ENCODE data around the gene SLC12A9.

Gene SLC12A9

DNA sequence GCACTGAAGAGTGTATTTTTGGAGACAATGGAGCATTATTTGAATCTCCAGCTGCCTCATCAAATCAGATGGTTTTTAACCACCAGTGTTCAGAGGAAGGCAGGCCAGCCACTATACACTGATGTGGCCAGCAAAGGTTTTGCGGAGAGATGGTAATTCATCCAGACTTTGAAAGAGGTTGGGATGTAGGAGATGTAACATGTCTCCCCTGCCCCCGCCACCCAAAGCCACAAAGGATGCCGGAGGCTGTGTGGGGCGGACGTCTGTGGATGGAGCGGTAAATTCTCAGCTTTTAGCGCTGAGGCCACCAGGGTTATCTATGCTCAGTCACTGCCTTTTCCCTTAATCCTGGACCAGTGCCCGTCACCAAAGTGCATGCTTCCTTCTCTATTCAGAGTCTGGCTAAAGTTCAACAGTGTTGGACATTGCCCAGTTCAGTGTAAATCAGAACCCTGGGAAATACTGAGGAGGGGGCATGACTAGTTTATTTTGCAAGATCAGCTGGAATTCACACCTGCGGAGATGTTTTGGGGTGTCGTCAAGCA lies 11.0 kb downstream of the SLC12A9 start:
- Mint-ChIP-seq H3K36me3 (ENCODE audit: low read depth) (peaks cover 37% of the 10 kb centered on the region), H3K4me1 (ENCODE audit: low read depth) (peaks cover 10% of the 10 kb centered on the region), H3K4me3 (no peak overlapping the region), H3K9me3 (no peaks in the 10 kb centered on the region), H3K27me3 (ENCODE audit: low read depth) (no peaks in the 10 kb centered on the region), H3K27ac (no peak overlapping the region)
- DNase-seq (ENCODE audit: low spot score) = no peak

DNA sequence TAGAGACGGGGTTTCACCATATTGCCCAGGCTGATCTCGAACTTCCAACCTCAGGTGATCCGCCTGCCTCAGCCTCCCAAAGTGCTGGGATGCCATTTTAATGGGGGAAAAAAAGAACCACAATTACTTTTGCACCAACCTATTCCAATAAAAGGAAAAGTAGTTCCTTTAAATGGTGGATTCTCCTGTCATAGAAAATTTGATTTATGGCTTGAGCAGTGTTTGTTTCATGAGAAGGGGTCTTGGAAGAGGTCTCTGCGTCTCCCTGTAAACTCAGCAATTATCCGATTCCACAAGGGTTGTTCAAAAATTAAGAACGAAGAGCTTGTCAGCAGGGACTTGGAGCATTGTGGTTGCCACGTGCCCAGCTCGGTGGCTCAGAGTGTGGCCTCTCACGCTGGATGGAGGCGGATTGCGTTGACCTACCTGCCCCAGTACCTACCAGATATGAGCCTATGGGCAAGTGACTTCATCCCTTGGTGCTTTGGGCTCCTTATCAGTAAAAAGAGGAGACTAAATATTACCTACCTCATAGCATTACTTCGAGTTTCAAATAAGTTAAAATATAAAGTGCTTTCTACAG lies 11.8 kb downstream of the SLC12A9 start:
- no peak overlapping the region for H3K27ac Mint-ChIP-seq
- peaks cover 37% of the 10 kb centered on the region for H3K36me3 Mint-ChIP-seq (ENCODE audit: low read depth)
- DNase-seq (ENCODE audit: low spot score) = no peak
- no peaks in the 10 kb centered on the region for H3K27me3 Mint-ChIP-seq (ENCODE audit: low read depth)
- H3K4me1 Mint-ChIP-seq (ENCODE audit: low read depth) = peaks cover 10% of the 10 kb centered on the region
- no peak overlapping the region for H3K4me3 Mint-ChIP-seq
- no peaks in the 10 kb centered on the region for H3K9me3 Mint-ChIP-seq

DNA sequence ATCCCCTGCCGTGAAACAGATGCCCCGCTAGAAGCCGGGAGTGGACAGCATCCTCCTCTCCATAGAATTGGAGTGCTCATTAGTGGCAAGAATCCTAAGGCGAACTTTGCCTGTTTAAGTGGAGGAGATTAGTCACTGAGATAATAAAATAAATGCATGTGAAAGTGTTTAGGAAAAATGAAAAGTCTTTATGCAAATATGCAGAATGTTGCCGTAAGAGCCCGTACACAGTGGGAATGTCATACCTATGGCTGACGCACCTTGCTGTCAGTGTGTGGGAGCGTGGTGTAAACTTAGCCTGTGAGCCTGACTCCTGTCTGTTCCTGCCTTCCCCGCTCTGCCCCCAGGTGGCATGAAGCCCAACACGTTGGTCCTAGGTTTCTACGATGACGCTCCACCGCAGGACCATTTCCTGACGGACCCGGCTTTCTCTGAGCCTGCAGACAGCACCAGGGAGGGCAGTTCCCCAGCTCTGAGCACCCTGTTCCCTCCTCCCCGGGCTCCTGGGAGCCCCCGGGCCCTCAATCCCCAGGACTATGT lies 12.9 kb downstream of the SLC12A9 start:
- peaks cover 29% of the 10 kb centered on the region for H3K36me3 Mint-ChIP-seq (ENCODE audit: low read depth)
- H3K27me3 Mint-ChIP-seq (ENCODE audit: low read depth) = no peaks in the 10 kb centered on the region
- no peak for DNase-seq (ENCODE audit: low spot score)
- peak overlapping the region; percentile 12 for H3K4me3 Mint-ChIP-seq
- peaks cover 10% of the 10 kb centered on the region for H3K4me1 Mint-ChIP-seq (ENCODE audit: low read depth)
- no peak overlapping the region for H3K27ac Mint-ChIP-seq
- no peaks in the 10 kb centered on the region for H3K9me3 Mint-ChIP-seq

DNA sequence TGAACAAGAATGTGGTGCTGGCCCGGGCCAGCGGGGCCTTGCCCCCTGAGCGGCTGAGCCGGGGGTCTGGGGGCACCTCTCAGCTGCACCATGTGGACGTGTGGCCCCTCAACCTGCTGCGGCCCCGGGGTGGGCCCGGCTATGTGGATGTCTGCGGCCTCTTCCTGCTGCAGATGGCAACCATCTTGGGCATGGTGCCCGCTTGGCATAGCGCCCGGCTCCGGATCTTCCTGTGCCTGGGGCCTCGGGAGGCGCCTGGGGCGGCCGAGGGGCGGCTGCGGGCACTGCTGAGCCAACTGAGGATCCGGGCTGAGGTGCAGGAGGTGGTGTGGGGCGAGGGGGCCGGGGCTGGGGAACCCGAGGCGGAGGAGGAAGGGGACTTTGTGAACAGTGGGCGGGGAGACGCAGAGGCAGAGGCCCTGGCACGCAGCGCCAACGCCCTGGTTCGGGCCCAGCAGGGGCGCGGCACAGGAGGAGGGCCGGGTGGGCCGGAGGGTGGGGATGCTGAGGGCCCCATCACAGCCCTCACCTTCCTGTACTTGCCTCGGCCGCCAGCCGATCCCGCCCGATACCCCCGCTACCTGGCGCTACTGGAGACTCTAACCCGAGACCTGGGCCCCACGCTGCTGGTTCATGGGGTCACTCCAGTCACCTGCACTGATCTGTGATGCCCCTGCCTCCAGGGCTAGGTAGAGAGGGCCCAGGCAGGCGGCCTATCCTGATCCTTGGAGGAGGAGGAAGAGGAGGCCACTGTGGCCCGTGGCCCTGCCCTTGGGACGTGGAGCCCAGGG lies 13.6 kb downstream of the SLC12A9 start:
- peak overlapping the region; percentile 90 for H3K4me3 Mint-ChIP-seq

DNA sequence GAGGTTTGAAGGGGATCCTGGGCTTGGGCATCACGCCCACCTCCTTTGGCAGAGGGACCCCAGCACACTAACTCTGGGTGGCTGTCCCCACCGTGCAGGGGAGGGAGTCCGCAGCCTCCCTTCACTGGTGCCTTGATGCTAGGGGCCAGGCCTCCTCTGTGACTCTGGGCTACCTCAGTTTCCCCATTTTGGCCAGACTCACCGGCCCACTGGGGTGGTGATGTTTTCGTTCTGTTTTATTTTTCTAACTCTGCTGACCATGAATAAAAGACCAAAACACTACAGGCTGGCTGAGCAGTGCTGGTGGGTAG lies 14.2 kb downstream of the SLC12A9 start:
- DNase-seq (ENCODE audit: low spot score) = no peak
- Mint-ChIP-seq H3K27me3 (ENCODE audit: low read depth) (no peaks in the 10 kb centered on the region), H3K27ac (peak overlapping the region; percentile 95), H3K4me3 (peak overlapping the region; percentile 90), H3K9me3 (no peaks in the 10 kb centered on the region), H3K36me3 (ENCODE audit: low read depth) (peaks cover 30% of the 10 kb centered on the region), H3K4me1 (ENCODE audit: low read depth) (peaks cover 10% of the 10 kb centered on the region)

More for the DNA sequence above, 13.6 kb downstream of the SLC12A9 start:
- Mint-ChIP-seq H3K36me3 (ENCODE audit: low read depth) (peaks cover 27% of the 10 kb centered on the region), H3K27me3 (ENCODE audit: low read depth) (no peaks in the 10 kb centered on the region), H3K9me3 (no peaks in the 10 kb centered on the region), H3K27ac (peak overlapping the region; percentile 95), H3K4me1 (ENCODE audit: low read depth) (peaks cover 10% of the 10 kb centered on the region)
- DNase-seq (ENCODE audit: low spot score) = no peak

DNA sequence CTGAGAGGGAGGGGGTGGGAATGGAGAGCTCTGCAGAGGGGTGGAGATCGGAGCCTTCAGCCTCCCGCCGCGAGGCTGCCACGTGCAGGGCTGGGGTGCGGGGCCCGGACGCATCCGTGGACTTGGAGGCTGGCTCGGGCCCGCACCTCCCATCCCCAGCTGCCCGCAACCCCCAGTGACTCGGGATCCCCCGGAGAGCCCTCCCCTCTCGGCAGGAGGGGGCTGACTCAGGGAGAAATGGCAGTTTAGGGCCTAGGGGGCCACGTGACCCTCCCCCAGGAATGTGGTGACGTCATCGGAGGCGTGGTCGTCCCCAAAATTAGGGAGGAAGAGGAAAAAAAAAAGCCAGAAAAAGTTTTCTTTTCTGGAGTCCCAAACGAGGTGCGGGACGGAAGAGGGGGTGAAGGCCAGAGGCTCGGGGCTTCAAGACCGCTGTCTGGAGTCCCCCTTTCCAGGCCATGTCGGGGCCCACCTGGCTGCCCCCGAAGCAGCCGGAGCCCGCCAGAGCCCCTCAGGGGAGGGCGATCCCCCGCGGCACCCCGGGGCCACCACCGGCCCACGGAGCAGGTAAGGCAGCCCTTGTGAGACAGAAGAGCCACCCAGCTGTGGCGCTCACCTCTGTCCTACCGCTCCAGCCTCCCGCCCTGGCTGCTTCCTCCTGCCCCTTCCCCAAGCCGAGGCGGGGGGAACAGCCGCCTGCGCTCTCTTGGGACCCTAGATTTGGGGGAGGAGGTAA lies 14.7 kb downstream of the SLC12A9 start, which contains the start of gene TRIP6:
TRIP6 (plus strand) TSS at position 348 of the 736 bp plus-strand sequence; CDS start at position 459, 111 bp downstream.
- H3K9me3 Mint-ChIP-seq = no peaks in the 10 kb centered on the region
- peaks cover 29% of the 10 kb centered on the region for H3K36me3 Mint-ChIP-seq (ENCODE audit: low read depth)
- peak within 1 kb of the TSS; percentile 95 for H3K27ac Mint-ChIP-seq
- H3K4me3 Mint-ChIP-seq = peak within 1 kb of the TSS; percentile 90
- H3K4me1 Mint-ChIP-seq (ENCODE audit: low read depth) = peaks cover 10% of the 10 kb centered on the region
- peak; percentile 68 for DNase-seq (ENCODE audit: low spot score)
- no peaks in the 10 kb centered on the region for H3K27me3 Mint-ChIP-seq (ENCODE audit: low read depth)

DNA sequence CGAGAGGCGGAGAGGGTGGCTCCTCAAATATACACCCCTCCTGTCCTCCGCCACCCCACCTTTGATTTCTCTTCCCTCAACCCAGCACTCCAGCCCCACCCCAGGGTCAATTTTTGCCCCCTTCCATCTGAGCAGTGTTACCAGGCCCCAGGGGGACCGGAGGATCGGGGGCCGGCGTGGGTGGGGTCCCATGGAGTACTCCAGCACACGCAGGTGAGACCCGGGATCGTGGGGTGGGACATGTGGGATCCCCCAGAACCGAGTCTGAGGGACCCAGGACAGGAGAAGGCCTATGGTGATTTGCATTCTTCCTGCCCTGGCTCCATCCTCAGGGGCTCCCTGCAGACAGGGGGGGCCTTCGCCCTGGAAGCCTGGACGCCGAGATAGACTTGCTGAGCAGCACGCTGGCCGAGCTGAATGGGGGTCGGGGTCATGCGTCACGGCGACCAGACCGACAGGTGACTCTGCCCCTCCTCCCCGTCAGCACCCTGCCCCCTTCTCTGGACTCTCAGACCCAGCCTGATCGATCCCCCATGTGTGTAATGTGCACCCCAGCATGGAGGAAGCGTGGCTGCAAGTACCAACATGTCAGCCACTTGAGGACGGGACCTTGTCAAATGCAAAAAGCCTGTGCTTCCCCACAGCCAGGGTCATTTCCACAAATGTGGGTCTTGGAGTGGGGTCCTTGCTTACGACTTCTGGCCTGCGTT lies 15.4 kb downstream of the SLC12A9 start:
- H3K4me1 Mint-ChIP-seq (ENCODE audit: low read depth) = peaks cover 10% of the 10 kb centered on the region
- no peaks in the 10 kb centered on the region for H3K27me3 Mint-ChIP-seq (ENCODE audit: low read depth)
- DNase-seq (ENCODE audit: low spot score) = no peak
- H3K4me3 Mint-ChIP-seq = peak overlapping the region; percentile 80
- peaks cover 26% of the 10 kb centered on the region for H3K36me3 Mint-ChIP-seq (ENCODE audit: low read depth)
- no peaks in the 10 kb centered on the region for H3K9me3 Mint-ChIP-seq
- H3K27ac Mint-ChIP-seq = peak overlapping the region; percentile 82

DNA sequence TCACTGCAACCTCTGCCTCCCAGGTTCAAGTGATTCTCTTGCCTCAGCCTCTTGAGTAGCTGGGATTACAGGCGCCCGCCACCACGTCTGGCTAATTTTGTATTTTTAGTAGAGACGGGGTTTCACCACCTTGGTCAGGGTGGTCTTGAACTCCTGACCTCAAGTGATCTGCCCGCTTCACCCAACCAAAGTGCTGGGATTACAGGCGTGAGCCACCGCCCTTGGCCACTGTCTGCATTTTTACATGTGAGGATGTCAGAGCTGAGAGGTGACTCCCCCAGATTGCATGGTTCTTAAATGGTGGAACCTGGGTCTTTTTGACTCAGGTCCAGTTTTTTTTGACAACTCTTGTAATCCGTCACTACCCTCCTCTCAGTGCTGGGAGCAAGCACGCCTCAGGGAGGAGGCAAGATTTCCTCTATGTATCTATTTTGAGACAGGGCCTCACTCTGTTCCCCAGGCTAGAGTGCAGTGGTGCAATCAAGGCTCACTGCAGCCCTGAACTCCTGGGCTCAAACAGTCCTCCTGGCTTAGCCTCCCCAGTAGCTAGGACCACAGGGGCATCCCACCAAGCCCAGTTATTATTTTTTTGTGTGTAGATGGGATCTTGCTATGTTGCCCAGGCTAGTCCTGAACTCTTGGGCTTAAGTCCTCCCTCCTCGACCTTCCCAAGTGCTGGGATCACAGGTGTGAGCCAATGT lies 21.2 kb downstream of the SLC12A9 start:
- DNase-seq (ENCODE audit: low spot score) = no peak
- Mint-ChIP-seq H3K9me3 (no peaks in the 10 kb centered on the region), H3K27ac (peak overlapping the region; percentile 97), H3K36me3 (ENCODE audit: low read depth) (peaks cover 57% of the 10 kb centered on the region), H3K4me3 (peak overlapping the region; percentile 97), H3K4me1 (ENCODE audit: low read depth) (peaks cover 32% of the 10 kb centered on the region), H3K27me3 (ENCODE audit: low read depth) (no peaks in the 10 kb centered on the region)

DNA sequence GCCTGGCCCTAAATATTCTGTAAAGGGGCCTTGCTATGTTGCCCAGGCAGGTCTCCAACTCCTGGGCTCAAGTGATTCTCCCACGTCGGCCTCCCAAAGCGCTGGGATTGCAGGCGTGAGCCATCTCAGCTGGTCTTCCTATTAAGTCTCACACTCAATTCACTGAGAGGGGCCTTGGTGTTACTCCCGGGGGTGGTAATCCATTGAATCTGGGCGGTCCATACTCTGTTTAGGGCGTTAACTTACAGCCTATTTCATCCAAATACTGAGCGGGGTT lies 21.7 kb downstream of the SLC12A9 start:
- H3K9me3 Mint-ChIP-seq = no peaks in the 10 kb centered on the region
- H3K36me3 Mint-ChIP-seq (ENCODE audit: low read depth) = peaks cover 61% of the 10 kb centered on the region
- H3K4me1 Mint-ChIP-seq (ENCODE audit: low read depth) = peaks cover 34% of the 10 kb centered on the region
- H3K4me3 Mint-ChIP-seq = peak overlapping the region; percentile 97
- no peaks in the 10 kb centered on the region for H3K27me3 Mint-ChIP-seq (ENCODE audit: low read depth)
- peak overlapping the region; percentile 97 for H3K27ac Mint-ChIP-seq
- DNase-seq (ENCODE audit: low spot score) = no peak

DNA sequence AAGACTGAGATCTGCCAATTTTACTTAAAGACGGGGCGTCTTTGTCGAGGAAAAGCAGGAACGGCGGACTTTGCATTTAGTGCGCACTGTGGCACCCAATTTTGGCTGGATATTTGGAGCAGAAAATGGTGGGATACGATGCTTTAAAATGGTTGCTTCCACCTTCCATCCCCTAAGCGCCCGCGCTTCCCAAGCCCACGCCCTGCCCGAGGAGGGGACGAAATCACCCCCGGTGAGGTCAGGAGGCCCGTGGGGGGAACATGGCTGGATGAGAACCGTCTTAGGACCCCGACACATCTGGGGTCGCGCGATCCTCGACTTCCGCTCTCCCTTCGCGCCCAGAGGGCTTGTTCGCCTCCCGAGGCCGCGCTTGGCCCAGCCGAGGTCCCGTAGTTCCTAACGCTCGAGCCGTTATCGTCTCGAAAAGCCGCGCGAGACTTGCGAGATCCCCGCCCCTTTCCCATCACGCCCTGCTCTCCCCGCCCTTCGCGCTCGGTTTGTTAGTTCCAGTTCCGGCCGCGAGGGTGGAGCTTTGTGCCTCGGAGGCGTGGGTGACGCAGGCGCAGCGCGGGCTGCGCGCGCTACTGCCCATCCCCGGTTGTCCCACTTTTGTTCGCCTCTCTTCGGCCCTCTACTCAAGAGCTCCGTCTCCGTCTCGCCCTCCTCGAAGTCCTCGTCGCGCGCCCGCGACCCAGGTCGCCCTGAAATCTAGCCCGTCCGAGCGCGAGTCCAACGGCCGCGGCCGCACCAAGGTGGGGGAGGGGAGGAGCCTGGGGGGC lies 22.3 kb downstream of the SLC12A9 start, which contains the start of gene SRRT:
SRRT (plus strand) TSS at position 527 of the 779 bp plus-strand sequence. CDS start 488 bp downstream, outside the sequence.
- peak within 1 kb of the TSS; percentile 97 for H3K27ac Mint-ChIP-seq
- no peaks in the 10 kb centered on the region for H3K9me3 Mint-ChIP-seq
- peaks cover 37% of the 10 kb centered on the region for H3K4me1 Mint-ChIP-seq (ENCODE audit: low read depth)
- peak within 1 kb of the TSS; percentile 97 for H3K4me3 Mint-ChIP-seq
- H3K27me3 Mint-ChIP-seq (ENCODE audit: low read depth) = no peaks in the 10 kb centered on the region
- H3K36me3 Mint-ChIP-seq (ENCODE audit: low read depth) = peaks cover 65% of the 10 kb centered on the region
- DNase-seq (ENCODE audit: low spot score) = peak; percentile 97

DNA sequence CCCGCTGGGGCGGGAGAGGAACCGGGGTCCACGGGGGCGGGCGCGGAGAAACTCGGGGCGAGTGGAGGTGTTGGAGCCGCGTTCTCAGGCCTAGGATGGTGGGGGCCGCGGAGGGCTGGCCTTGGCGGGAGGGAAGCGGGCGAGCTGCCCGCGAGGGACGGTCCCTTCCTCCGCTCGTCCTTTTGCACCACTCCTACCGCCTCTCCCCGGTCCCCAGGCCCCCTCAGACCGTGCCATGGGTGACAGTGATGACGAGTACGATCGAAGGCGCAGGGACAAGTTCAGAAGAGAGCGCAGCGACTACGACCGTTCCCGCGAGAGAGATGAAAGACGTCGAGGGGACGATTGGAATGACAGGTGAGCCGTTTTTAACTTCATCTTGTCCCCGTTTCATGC lies 22.8 kb downstream of the SLC12A9 start:
- Mint-ChIP-seq H3K4me3 (peak overlapping the region; percentile 97), H3K9me3 (no peaks in the 10 kb centered on the region), H3K4me1 (ENCODE audit: low read depth) (peaks cover 40% of the 10 kb centered on the region), H3K27ac (peak overlapping the region; percentile 97), H3K36me3 (ENCODE audit: low read depth) (peaks cover 69% of the 10 kb centered on the region), H3K27me3 (ENCODE audit: low read depth) (no peaks in the 10 kb centered on the region)
- DNase-seq (ENCODE audit: low spot score) = peak; percentile 40

DNA sequence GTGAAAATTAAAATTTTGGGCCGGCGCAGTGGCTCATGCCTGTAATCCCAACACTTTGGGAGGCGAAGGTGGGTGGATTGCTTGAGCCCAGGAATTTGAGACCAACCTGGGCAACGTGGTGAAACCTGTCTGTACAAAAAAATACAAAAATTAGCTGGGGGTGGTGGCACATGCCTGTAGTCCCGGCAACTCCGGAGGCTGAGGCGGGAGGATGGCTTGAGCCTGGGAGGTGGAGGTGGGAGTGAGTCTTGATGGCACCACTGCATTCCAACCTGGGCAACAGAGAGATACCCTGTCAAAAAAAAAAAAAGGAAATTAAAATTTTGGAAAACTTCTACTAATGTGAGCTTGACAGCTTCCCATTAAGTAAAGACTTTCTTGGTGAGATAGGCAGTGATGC lies 25.5 kb downstream of the SLC12A9 start:
- H3K27me3 Mint-ChIP-seq (ENCODE audit: low read depth) = no peaks in the 10 kb centered on the region
- peaks cover 77% of the 10 kb centered on the region for H3K36me3 Mint-ChIP-seq (ENCODE audit: low read depth)
- H3K4me1 Mint-ChIP-seq (ENCODE audit: low read depth) = peaks cover 40% of the 10 kb centered on the region
- H3K4me3 Mint-ChIP-seq = peak overlapping the region; percentile 27
- DNase-seq (ENCODE audit: low spot score) = no peak
- peak overlapping the region; percentile 36 for H3K27ac Mint-ChIP-seq
- H3K9me3 Mint-ChIP-seq = no peaks in the 10 kb centered on the region

Measured in T-helper 2 cell treated with Interferon-gamma antibody and Interleukin-4, amounts not matched to agents 5 μg/mL and 100 μg/mL, for 36 hours (primary cell).